Measurements from ENCODE around the gene PRELID2.
A peak's percentile ranks its signal among the peaks of the same experiment; 100 is the strongest.
"Not testable (repeated sequence)": the region's sequence is repeated elsewhere in the genome, so short reads cannot be mapped to it uniquely, and the experiment has no call there.

PRELID2 gene

GRCh38 chr5:145737578-145737977, 97.6 kb downstream of the PRELID2 start:
- no peak for DNase-seq

DNA sequence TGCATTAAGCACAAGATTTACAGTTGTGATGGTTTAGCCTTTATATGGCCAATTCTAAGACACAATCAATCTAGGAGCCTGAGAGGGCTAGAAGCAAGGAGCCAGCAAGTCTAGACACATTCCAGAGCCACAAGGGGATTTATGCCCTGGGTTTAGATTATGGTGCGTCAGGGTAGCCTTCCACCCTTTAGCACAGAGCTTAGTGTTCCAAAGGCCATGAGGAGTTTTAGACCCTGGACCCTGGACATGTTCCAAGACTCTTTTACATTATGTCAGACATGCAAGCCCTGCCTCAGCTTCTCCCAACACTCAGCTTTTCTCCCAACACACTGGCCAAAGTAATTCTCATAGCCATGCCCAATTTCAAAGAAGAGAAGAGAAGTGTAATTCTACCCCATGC, 105.2 kb downstream of the PRELID2 start:
- not testable (repeated sequence) for DNase-seq

GRCh38 chr5:145723516-145723915, 111.6 kb downstream of the PRELID2 start:
- DNase-seq, result no peak

DNA sequence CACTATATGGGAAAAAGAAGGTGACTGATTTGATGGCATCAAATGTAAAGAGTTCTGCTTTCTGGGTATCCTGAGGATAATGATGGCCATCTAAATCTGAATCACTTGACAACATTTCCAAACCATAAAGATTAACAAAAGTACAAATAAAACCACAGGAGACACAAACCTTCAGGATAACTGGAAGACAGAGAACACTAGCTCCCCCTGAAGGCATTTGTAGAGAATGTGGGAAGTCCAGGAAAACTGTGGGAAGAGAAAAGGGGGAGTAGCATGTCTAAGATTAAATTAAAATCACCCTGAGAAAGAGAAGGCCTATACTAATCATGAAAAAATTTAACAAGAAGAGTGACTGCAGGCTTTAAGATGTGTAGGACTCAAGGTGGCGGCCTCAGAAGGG, 116.2 kb downstream of the PRELID2 start:
- peak; percentile 45 for DNase-seq

GRCh38 chr5:145715412-145715811, 119.7 kb downstream of the PRELID2 start:
- DNase-seq, result no peak

GRCh38 chr5:145712245-145712644, 122.9 kb downstream of the PRELID2 start:
- no peak for DNase-seq

DNA sequence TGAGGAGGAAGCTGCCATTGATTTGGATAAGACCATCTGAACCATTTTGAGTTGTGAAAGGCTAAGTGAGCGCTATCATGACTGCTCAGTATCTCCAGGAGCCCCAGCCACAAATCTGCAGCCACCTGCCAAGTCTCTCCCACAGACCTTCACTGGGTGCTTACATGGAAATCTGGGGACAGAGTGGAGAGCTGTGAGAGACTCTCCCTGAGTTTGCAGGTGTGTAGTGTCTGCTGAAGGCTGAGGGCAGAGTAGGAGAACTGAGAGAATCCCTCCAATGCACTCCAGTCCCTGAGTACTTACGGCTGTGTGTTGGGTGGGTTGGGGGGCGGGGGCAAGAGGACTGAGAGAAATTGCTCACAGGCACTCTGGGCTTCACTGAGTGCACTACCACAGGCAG, 123.7 kb downstream of the PRELID2 start:
- no peak for DNase-seq
